ENCODE measurements around the gene TPGS2.
"Not testable (repeated sequence)": the region's sequence is repeated elsewhere in the genome, so short reads cannot be mapped to it uniquely, and the experiment has no call there.

TPGS2 gene

DNA sequence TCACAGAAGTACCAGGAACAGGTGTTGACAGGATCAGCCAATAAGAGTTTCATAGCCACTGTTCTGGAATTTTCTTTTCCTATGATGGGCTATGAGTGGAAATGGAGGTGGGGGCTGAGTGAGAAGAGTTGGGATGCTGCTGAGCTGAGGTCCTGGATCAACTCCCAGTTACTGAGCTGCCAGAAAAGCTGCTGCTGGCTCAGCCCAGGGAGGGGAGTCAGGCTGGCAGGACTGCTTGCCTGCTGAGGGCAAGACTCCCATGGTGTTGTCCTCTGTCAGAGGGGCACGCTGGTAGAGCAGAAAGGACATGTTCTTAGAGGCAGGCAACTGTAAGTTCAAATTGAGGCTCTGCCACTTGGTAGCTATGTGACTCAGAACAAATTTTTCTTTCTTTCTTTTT is 11.8 kb downstream of the TPGS2 start:
- Histone ChIP-seq H3K4me2 (ENCODE audit: low read depth, low read length, poor library complexity, severe bottlenecking) (no peak overlapping the region), H4K20me1 (ENCODE audit: low read depth, low read length) (no peaks in the 10 kb centered on the region), H3K79me2 (ENCODE audit: insufficient read depth, low read length) (peaks cover 10% of the 10 kb centered on the region; the same call in 1 of the 2 replicates), H3F3A (ENCODE audit: insufficient read depth) (no peaks in the 10 kb centered on the region; the same call in 1 of the 2 replicates), H2AFZ (ENCODE audit: low read depth, low read length, severe bottlenecking) (no peak overlapping the region), H3K9me2 (replicated peaks; ENCODE audit: insufficient read depth, low read length) (no peaks in the 10 kb centered on the region), H3K4me3 (ENCODE audit: insufficient read depth, low read length, poor library complexity, severe bottlenecking) (no peak overlapping the region), H3K27me3 (ENCODE audit: low read length) (no peaks in the 10 kb centered on the region), H3K9ac (ENCODE audit: low read length) (no peak overlapping the region), H3K9me3 (ENCODE audit: insufficient read depth, low read length) (no peaks in the 10 kb centered on the region), H3K27ac (ENCODE audit: low read depth, low read length) (no peak overlapping the region), H3K36me3 (ENCODE audit: low read length) (peaks cover 6% of the 10 kb centered on the region; the same call in 1 of the 2 replicates)
- TF ChIP-seq, protein P1, sequence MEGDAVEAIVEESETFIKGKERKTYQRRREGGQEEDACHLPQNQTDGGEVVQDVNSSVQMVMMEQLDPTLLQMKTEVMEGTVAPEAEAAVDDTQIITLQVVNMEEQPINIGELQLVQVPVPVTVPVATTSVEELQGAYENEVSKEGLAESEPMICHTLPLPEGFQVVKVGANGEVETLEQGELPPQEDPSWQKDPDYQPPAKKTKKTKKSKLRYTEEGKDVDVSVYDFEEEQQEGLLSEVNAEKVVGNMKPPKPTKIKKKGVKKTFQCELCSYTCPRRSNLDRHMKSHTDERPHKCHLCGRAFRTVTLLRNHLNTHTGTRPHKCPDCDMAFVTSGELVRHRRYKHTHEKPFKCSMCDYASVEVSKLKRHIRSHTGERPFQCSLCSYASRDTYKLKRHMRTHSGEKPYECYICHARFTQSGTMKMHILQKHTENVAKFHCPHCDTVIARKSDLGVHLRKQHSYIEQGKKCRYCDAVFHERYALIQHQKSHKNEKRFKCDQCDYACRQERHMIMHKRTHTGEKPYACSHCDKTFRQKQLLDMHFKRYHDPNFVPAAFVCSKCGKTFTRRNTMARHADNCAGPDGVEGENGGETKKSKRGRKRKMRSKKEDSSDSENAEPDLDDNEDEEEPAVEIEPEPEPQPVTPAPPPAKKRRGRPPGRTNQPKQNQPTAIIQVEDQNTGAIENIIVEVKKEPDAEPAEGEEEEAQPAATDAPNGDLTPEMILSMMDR (IDR thresholded peaks at IDR 0.05; ENCODE audit: insufficient read depth, low read length, poor library complexity, severe bottlenecking): no peak
- TF ChIP-seq EZH2phosphoT487 (conservative IDR thresholded peaks at IDR 0.05; ENCODE audit: low read length): no peak

DNA sequence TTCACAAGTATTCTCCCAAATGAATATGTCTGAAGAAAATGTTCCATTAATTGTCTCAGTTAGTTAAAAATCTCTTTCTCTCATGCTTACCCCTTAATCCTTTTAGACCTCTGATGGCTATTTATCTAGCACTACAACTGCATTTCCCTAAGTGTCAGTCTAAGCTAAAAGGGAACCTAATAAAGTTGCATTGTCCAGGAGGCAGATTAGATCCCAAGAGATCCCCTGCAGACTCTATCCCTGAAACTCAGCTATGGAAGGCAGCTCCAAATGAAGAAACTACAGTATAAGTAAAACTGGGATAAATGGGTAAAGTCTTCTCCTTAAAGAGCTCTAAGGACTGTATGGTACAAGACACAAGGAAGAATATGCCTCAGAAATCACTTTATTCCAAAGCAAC is 12.7 kb downstream of the TPGS2 start:
- not testable (repeated sequence) for H3K4me3 ChIP-seq (ENCODE audit: insufficient read depth, low read length, poor library complexity, severe bottlenecking); H3K9me3 ChIP-seq (ENCODE audit: insufficient read depth, low read length); H3K9ac ChIP-seq (ENCODE audit: low read length); H2AFZ ChIP-seq (ENCODE audit: low read depth, low read length, severe bottlenecking); H3K36me3 ChIP-seq (ENCODE audit: low read length); H3K79me2 ChIP-seq (ENCODE audit: insufficient read depth, low read length); H3K4me2 ChIP-seq (ENCODE audit: low read depth, low read length, poor library complexity, severe bottlenecking); H3K27ac ChIP-seq (ENCODE audit: low read depth, low read length); H3F3A ChIP-seq (ENCODE audit: insufficient read depth); H3K27me3 ChIP-seq (ENCODE audit: low read length); H4K20me1 ChIP-seq (ENCODE audit: low read depth, low read length); H3K9me2 ChIP-seq (replicated peaks; ENCODE audit: insufficient read depth, low read length)

DNA sequence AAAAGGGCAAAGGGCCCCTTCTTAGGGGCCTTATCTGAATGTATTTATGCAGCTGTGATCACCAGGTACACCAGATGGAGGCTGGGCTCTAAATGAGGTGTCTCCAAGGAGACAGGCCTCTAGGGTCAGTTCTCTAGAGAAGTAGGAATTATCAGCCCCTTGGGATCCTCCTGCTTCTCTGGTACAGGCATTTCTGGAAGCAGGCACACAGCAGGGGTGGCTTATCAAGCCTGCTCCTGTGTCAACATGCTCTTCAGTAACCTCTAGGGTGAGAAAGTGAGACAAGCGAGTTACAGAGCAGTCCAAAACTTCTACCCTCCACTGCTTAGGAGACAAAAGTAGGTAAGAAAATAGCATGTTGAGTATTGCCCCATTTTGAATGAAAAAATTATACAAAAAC is 13.8 kb downstream of the TPGS2 start:
- TF ChIP-seq, protein P1 (IDR thresholded peaks at IDR 0.05; ENCODE audit: insufficient read depth, low read length, poor library complexity, severe bottlenecking): no peak
- no peak for TF ChIP-seq EZH2phosphoT487 (conservative IDR thresholded peaks at IDR 0.05; ENCODE audit: low read length)
- Histone ChIP-seq H3K36me3 (ENCODE audit: low read length) (peaks cover 6% of the 10 kb centered on the region; the same call in 1 of the 2 replicates), H3K9me2 (replicated peaks; ENCODE audit: insufficient read depth, low read length) (no peaks in the 10 kb centered on the region), H3K9me3 (ENCODE audit: insufficient read depth, low read length) (no peaks in the 10 kb centered on the region), H3K79me2 (ENCODE audit: insufficient read depth, low read length) (no peaks in the 10 kb centered on the region), H2AFZ (ENCODE audit: low read depth, low read length, severe bottlenecking) (no peak overlapping the region), H3K4me3 (ENCODE audit: insufficient read depth, low read length, poor library complexity, severe bottlenecking) (no peak overlapping the region), H4K20me1 (ENCODE audit: low read depth, low read length) (no peaks in the 10 kb centered on the region), H3K4me2 (ENCODE audit: low read depth, low read length, poor library complexity, severe bottlenecking) (no peak overlapping the region), H3K9ac (ENCODE audit: low read length) (no peak overlapping the region), H3K27me3 (ENCODE audit: low read length) (no peaks in the 10 kb centered on the region), H3F3A (ENCODE audit: insufficient read depth) (no peaks in the 10 kb centered on the region; the same call in 1 of the 2 replicates), H3K27ac (ENCODE audit: low read depth, low read length) (no peak overlapping the region)

DNA sequence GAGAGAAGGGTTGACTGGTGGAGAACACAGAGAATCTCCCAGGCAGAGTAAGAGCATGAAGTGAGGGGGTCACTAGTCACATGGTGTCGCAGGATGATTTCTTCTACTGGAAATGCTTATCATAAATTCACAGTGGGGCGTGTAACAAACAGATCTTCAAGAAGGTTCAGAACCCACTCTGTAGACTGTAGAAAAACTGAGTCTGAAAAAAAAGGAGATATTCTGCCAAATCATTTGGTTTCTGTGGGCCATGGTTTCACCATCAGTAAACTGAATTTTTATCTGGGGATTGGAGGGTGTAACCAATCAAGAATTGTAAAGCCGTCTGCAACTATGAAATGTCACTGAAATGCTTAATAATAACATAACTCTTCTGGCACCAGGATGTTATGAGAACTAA is 15.0 kb downstream of the TPGS2 start:
- H4K20me1 ChIP-seq (ENCODE audit: low read depth, low read length): no peaks in the 10 kb centered on the region
- H3K27ac ChIP-seq (ENCODE audit: low read depth, low read length): no peak overlapping the region
- TF ChIP-seq EZH2phosphoT487 (conservative IDR thresholded peaks at IDR 0.05; ENCODE audit: low read length): no peak
- TF ChIP-seq, protein P1 (IDR thresholded peaks at IDR 0.05; ENCODE audit: insufficient read depth, low read length, poor library complexity, severe bottlenecking): no peak
- no peak overlapping the region for H2AFZ ChIP-seq (ENCODE audit: low read depth, low read length, severe bottlenecking)
- H3K36me3 ChIP-seq (ENCODE audit: low read length): peaks cover 6% of the 10 kb centered on the region; the same call in 1 of the 2 replicates
- H3K9me3 ChIP-seq (ENCODE audit: insufficient read depth, low read length): no peaks in the 10 kb centered on the region
- no peaks in the 10 kb centered on the region for H3K9me2 ChIP-seq (replicated peaks; ENCODE audit: insufficient read depth, low read length)
- H3F3A ChIP-seq (ENCODE audit: insufficient read depth): no peaks in the 10 kb centered on the region; the same call in 1 of the 2 replicates
- no peak overlapping the region for H3K4me2 ChIP-seq (ENCODE audit: low read depth, low read length, poor library complexity, severe bottlenecking)
- no peaks in the 10 kb centered on the region for H3K27me3 ChIP-seq (ENCODE audit: low read length)
- no peaks in the 10 kb centered on the region for H3K79me2 ChIP-seq (ENCODE audit: insufficient read depth, low read length)
- H3K9ac ChIP-seq (ENCODE audit: low read length): no peak overlapping the region
- no peak overlapping the region for H3K4me3 ChIP-seq (ENCODE audit: insufficient read depth, low read length, poor library complexity, severe bottlenecking)

All from SU-DHL-6 (cell line).